GM20431 (cell line): ENCODE data around the gene MTMR12.
"Not testable (repeated sequence)": the region's sequence is repeated elsewhere in the genome, so short reads cannot be mapped to it uniquely, and the experiment has no call there.

Experiments
- in situ Hi-C: fragments of 300-500 bp; cut with MseI, MboI; formaldehyde crosslinking; loops from one replicate; pipeline ENCODE4 v1.15.0; 2020; ENCODE audit warnings: low sequenced_read_pairs; ENCODE audit not compliant: unreplicated experiment

The MTMR12 gene

GRCh38 chr5:32210151-32210550 is 102.6 kb downstream of the MTMR12 start:
- in situ Hi-C loops: no loop called here

- in situ Hi-C loops: not testable (repeated sequence)
Measured at GRCh38 chr5:32208837-32209236, 103.9 kb downstream of the MTMR12 start.

DNA sequence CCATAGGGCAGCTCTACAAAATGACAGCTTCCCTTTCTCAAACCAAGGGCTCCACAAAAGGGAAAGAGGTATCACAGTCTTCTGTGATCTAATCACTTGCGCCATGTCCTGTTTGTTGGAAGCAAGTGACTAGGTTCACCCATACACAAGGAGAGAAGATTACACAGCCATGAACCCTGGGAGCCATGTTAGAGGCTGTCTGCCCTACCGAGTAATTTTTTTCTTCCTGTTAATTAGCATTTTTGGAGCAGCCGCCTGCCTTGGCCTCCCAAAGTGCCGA is 105.4 kb downstream of the MTMR12 start:
- in situ Hi-C loops: no loop called here

DNA sequence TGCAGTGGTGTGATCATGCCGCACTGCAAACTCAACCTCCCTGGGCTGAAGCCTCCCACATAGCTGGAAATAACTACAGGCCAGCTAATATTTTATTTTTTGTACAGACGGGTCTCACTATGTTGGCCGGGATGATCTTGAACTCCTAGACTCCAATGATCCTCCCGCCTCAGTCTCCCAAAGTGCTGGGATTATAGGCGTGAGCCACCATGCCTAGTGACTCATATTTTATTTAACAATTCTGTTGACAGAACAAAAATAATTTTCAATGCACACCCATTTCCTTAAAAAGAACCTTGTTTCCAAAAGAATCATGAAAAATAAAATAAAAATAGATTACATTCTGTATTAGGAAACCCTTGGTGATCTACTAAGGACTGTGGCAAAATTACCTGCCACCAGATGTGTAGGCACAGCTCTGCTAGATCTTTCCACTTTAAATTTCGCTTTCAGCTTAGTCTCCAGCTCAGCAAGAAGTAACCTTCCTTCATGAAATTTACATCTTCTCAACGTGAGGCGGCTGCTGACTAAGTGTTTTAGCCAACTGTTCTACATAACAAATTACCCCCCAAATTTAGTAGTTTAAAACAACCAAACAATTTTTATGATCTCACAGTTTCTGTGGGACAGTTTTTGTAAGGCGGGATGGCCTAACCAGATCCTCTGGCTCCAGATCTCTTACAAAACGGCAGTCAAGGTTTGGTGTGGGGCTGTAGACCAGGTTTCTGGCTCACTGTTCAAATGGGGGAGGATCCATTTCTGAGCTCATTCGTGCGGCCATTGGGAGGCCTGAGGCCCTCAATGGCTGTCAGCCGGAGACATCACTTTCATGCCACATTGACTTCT is 106.0 kb downstream of the MTMR12 start:
- in situ Hi-C loops: no loop called here

GRCh38 chr5:32206053-32206452 is 106.7 kb downstream of the MTMR12 start:
- in situ Hi-C loops: no loop called here

GRCh38 chr5:32202394-32202793 is 110.3 kb downstream of the MTMR12 start:
- in situ Hi-C loops: no loop called here

- in situ Hi-C loops: no loop called here
Measured at GRCh38 chr5:32201122-32201753, 111.5 kb downstream of the MTMR12 start.

DNA sequence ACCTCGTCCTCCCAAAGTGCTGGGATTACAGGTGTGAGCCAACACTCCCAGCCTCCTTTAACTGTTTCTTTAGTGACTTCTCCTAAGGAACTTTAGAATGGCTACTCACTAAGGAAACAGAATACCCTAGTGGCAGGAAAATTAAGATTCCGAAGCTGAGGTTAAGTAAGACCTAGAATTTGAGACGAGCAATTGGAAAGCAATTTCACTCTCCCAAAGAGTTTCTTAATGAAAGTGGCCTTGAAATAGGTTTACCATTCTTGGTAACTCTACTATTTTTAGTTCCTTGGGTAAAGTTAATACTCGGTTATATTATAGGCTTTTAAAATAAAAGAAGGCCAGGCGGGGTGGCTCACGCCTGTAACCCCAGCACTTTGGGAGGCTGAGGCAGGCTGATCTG is 115.7 kb downstream of the MTMR12 start:
- in situ Hi-C loops: no loop called here

DNA sequence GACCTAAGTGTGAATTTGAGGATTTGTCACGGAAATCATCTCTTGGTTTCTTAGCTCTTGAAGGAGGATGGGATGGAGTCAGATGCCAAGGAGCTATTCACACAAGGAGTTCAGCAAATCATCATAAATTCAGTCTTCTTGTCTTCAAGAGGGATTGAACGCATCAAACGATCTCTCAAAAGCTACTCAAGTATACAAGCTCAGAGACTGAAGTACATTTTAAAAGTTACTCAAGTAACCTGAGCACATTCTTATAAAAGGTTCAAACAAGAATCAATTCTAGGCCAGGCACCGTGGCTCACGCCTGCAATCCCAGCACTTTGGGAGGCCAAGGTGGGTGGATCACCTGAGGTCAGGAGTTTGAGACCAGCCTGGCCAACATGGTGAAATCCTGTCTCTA is 117.5 kb downstream of the MTMR12 start:
- in situ Hi-C loops: no loop called here

- in situ Hi-C loops: no loop called here
Measured at GRCh38 chr5:32193591-32193990, 119.1 kb downstream of the MTMR12 start.

GRCh38 chr5:32190095-32190494 is 122.6 kb downstream of the MTMR12 start:
- in situ Hi-C loops: no loop called here

DNA sequence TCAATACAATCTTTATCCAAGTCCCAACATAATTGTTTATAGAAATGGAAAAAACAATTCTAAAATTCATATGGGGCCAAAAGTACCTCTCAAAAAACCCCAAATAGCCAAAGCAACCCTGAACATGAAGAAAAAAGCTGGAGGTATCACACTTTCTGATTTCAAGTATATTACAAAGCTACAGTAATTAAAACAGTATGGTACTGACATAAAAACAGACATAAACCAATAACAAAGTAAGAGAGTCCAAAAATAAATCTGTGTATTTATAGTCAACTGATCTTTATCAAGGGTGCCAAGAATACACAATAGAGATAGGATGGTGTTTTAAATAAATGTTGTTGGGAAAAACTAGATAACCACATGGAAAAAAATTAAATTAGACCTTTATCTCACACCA is 125.1 kb downstream of the MTMR12 start:
- in situ Hi-C loops: no loop called here

DNA sequence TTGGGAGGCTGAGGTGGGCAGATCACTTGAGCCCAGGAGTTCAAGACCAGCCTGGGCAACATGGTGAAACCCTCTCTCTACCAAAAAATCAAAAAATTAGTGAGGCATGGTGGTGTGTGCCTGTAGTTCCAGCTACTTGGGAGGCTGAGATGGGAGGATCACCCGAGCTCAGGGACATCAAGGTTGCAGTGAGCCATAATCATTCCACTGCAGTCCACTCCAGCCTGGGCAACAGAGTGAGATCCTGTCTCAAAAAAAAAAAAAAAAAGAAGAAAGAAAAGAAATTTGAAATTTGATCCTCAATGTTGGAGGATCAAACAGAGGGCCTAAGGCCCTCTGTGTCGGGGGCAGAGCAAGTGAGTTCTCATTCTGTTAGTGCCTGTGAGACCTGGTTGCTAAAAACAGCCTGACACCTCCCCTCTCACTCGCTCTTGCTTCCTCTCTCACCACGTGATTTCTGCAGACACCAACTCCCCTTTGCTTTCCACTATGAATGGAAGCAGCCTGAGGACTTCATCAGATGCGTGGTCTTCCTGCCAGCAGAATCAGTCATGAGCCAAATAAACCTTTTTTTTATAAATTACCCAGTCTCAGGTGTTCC is 130.2 kb downstream of the MTMR12 start:
- in situ Hi-C loops: no loop called here
